ENCODE results near the gene PGM1. TPM values are rescaled to one million over a fixed set of nuclear protein-coding genes. Genes with fewer than 3 reads are reported as not detected.

The PGM1 gene
- polyA plus RNA-seq, 1 of the 3 experiments (the other 2 are of a cell fraction), result 20.7 TPM

DNA sequence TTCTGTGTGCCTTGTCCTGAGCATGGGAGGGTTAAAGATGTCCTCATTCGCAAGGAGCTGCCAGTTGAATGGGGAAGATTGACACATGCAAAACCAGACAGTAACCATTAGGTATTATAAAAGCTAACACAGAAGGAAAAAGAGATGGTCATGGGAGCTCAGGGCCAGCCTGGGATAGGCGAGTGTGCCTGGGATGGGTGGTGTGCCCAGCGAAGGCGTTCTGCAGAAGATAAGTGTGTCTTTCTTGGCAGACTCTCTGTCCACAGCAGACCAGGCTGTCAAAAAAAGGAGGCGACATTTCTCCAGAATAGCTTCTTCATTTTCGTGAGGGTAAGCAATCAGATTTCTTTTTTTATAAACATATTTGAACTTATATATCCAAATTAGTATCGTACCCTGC lies 14.1 kb downstream of the PGM1 start:
- Histone ChIP-seq H3K79me2 (ENCODE audit: insufficient read depth) (peaks cover 9% of the 10 kb centered on the region; the same call in 1 of the 2 replicates), H3K4me1 (ENCODE audit: control insufficient read depth in 1 of 2, insufficient read depth in 2 of 2, low read depth in 1 of 2, low read length in 1 of 2) (peaks cover 0 to 7% of the 10 kb centered on the region in 2 experiments; a peak in 2 of 4 replicates), H3K9me3 (no peaks in the 10 kb centered on the region), H3K27me3 (ENCODE audit: insufficient read depth) (no peaks in the 10 kb centered on the region), H3K36me3 (replicated peaks in 1 of 2; ENCODE audit: control insufficient read depth in 1 of 2, insufficient read depth in 2 of 2, low read length in 1 of 2) (no peaks in the 10 kb centered on the region), H3K9ac (no peak overlapping the region), H3F3A (replicated peaks; ENCODE audit: insufficient read depth) (no peaks in the 10 kb centered on the region), H4K20me1 (ENCODE audit: insufficient read depth) (peaks cover 3% of the 10 kb centered on the region; the same call in 1 of the 2 replicates), H3K4me3 (ENCODE audit: low read depth in 2 of 2, low read length in 1 of 2) (no peak overlapping the region), H3K9me2 (no peaks in the 10 kb centered on the region), H3K4me2 (no peak overlapping the region), H2AFZ (ENCODE audit: low read depth) (no peak overlapping the region), H3K27ac (ENCODE audit: low read depth in 2 of 2, low read length in 1 of 2) (no peak overlapping the region)
- ChIA-PET CTCF (interaction anchor here (1.4 to 1.7 kb wide), 2 partner anchors 9 to 639 kb away, joined by 3 to 5 read pairs; no protein-coding TSS in a partner anchor), POLR2A (no interaction called here)
- 97% methylated on average over 7 of the region's 7 CpGs for WGBS (ENCODE audit: low lambda C conversion rate)
- TF ChIP-seq TCF12 (IDR thresholded peaks at IDR 0.05) (no peak), GABPA (IDR thresholded peaks at IDR 0.05; ENCODE audit: low read depth) (no peak), RAD21 (IDR thresholded peaks at IDR 0.05; ENCODE audit: low read length) (no peak), TAF1 (IDR thresholded peaks at IDR 0.05; ENCODE audit: borderline replicate concordance, low read depth, low read length) (no peak), POLR2AphosphoS5 (IDR thresholded peaks at IDR 0.05; ENCODE audit: low read depth, low read length) (no peak), SMC3 (IDR thresholded peaks at IDR 0.05; ENCODE audit: low read depth, low read length) (no peak), RFX5 (IDR thresholded peaks at IDR 0.05; ENCODE audit: low read length) (no peak), GATA2 (CRISPR knock-in tag; IDR thresholded peaks at IDR 0.05) (no peak), FOXJ3 (CRISPR knock-in tag; IDR thresholded peaks at IDR 0.05) (no peak)
- TF ChIP-seq, protein P1, sequence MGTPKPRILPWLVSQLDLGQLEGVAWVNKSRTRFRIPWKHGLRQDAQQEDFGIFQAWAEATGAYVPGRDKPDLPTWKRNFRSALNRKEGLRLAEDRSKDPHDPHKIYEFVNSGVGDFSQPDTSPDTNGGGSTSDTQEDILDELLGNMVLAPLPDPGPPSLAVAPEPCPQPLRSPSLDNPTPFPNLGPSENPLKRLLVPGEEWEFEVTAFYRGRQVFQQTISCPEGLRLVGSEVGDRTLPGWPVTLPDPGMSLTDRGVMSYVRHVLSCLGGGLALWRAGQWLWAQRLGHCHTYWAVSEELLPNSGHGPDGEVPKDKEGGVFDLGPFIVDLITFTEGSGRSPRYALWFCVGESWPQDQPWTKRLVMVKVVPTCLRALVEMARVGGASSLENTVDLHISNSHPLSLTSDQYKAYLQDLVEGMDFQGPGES (IDR thresholded peaks at IDR 0.05; ENCODE audit: low read depth, low read length), result no peak
- TF ChIP-seq, protein P2, sequence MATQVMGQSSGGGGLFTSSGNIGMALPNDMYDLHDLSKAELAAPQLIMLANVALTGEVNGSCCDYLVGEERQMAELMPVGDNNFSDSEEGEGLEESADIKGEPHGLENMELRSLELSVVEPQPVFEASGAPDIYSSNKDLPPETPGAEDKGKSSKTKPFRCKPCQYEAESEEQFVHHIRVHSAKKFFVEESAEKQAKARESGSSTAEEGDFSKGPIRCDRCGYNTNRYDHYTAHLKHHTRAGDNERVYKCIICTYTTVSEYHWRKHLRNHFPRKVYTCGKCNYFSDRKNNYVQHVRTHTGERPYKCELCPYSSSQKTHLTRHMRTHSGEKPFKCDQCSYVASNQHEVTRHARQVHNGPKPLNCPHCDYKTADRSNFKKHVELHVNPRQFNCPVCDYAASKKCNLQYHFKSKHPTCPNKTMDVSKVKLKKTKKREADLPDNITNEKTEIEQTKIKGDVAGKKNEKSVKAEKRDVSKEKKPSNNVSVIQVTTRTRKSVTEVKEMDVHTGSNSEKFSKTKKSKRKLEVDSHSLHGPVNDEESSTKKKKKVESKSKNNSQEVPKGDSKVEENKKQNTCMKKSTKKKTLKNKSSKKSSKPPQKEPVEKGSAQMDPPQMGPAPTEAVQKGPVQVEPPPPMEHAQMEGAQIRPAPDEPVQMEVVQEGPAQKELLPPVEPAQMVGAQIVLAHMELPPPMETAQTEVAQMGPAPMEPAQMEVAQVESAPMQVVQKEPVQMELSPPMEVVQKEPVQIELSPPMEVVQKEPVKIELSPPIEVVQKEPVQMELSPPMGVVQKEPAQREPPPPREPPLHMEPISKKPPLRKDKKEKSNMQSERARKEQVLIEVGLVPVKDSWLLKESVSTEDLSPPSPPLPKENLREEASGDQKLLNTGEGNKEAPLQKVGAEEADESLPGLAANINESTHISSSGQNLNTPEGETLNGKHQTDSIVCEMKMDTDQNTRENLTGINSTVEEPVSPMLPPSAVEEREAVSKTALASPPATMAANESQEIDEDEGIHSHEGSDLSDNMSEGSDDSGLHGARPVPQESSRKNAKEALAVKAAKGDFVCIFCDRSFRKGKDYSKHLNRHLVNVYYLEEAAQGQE (IDR thresholded peaks at IDR 0.05; ENCODE audit: low read depth, low read length), result no peak
- no peak for DNase-seq

DNA sequence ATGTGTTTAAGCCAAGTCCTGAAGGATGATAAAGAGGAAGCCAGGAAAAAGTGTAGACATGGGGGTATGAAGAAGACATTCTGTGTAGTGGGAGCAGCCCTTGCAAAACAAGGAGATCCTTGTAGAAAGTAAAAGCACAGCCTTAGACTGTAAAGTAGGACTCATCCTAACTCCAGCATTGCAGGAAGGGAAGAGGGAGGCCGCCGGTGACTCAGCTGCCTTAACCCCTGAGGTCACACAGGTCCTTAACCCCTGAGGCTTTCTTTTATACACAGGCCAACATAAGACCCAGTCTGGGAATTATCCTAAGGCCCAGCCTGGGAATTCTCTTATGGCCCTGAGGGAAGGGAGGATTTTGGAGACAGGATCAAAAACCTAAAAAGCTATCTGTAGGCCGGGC lies 18.0 kb downstream of the PGM1 start:
- Histone ChIP-seq H3K9ac (no peak overlapping the region), H4K20me1 (ENCODE audit: insufficient read depth) (no peaks in the 10 kb centered on the region), H3K79me2 (ENCODE audit: insufficient read depth) (no peaks in the 10 kb centered on the region; the same call in 1 of the 2 replicates), H3K4me3 (ENCODE audit: low read depth in 2 of 2, low read length in 1 of 2) (no peak overlapping the region), H3K9me2 (no peaks in the 10 kb centered on the region), H3K9me3 (no peaks in the 10 kb centered on the region), H3K36me3 (replicated peaks in 1 of 2; ENCODE audit: control insufficient read depth in 1 of 2, insufficient read depth in 2 of 2, low read length in 1 of 2) (no peaks in the 10 kb centered on the region), H3F3A (replicated peaks; ENCODE audit: insufficient read depth) (no peaks in the 10 kb centered on the region), H3K27ac (ENCODE audit: low read depth in 2 of 2, low read length in 1 of 2) (no peak overlapping the region), H2AFZ (ENCODE audit: low read depth) (no peak overlapping the region), H3K27me3 (ENCODE audit: insufficient read depth) (no peaks in the 10 kb centered on the region), H3K4me2 (no peak overlapping the region), H3K4me1 (ENCODE audit: control insufficient read depth in 1 of 2, insufficient read depth in 2 of 2, low read depth in 1 of 2, low read length in 1 of 2) (no peaks in the 10 kb centered on the region; a peak in 2 of 4 replicates)
- CTCF ChIA-PET, result interaction anchor here (0.6 to 2.6 kb wide), 4 partner anchors 80 to 635 kb away, joined by 3 to 9 read pairs (median 4); no protein-coding TSS in a partner anchor
- POLR2A ChIA-PET, result no interaction called here
- DNase-seq, result no peak
- WGBS (ENCODE audit: low lambda C conversion rate), result 89% methylated on average over 3 of the region's 3 CpGs
- no peak for TF ChIP-seq JUND (IDR thresholded peaks at IDR 0.05)
- TF ChIP-seq, protein P2 (IDR thresholded peaks at IDR 0.05; ENCODE audit: low read depth, low read length), result no peak
- no peak for TF ChIP-seq TEAD4 (IDR thresholded peaks at IDR 0.05; ENCODE audit: borderline replicate concordance, insufficient read depth)
- TF ChIP-seq, protein P1 (IDR thresholded peaks at IDR 0.05; ENCODE audit: low read depth, low read length), result no peak
- TF ChIP-seq FOSL2 (IDR thresholded peaks at IDR 0.05; ENCODE audit: borderline replicate concordance, low read depth), result no peak
- no peak for TF ChIP-seq CHD2 (IDR thresholded peaks at IDR 0.05; ENCODE audit: low read length, partially characterized antibody)
- no peak for TF ChIP-seq GATA2 (CRISPR knock-in tag; IDR thresholded peaks at IDR 0.05)
- TF ChIP-seq, protein P3, sequence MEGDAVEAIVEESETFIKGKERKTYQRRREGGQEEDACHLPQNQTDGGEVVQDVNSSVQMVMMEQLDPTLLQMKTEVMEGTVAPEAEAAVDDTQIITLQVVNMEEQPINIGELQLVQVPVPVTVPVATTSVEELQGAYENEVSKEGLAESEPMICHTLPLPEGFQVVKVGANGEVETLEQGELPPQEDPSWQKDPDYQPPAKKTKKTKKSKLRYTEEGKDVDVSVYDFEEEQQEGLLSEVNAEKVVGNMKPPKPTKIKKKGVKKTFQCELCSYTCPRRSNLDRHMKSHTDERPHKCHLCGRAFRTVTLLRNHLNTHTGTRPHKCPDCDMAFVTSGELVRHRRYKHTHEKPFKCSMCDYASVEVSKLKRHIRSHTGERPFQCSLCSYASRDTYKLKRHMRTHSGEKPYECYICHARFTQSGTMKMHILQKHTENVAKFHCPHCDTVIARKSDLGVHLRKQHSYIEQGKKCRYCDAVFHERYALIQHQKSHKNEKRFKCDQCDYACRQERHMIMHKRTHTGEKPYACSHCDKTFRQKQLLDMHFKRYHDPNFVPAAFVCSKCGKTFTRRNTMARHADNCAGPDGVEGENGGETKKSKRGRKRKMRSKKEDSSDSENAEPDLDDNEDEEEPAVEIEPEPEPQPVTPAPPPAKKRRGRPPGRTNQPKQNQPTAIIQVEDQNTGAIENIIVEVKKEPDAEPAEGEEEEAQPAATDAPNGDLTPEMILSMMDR (IDR thresholded peaks at IDR 0.05), result no peak
